GM12878 (cell line): ENCODE data around the gene SSBP3. TPM values are rescaled to one million over a fixed set of nuclear protein-coding genes. Genes with fewer than 3 reads are reported as not detected.

Source experiments
- ATAC-seq: fragments of 200-7000 bp; cut with Tn5 transposase; 3 replicates; pipeline ENCODE4 v1.9.1; 2020; ENCODE audit warnings: mild to moderate bottlenecking, moderate library complexity
- BruUV-seq: library from RNA; stranded (reverse); fragments of 400-500 nt; replicated peaks from 2 replicates; lab custom pipeline; 2021; lab: Mats Ljungman, UMichigan
- CTCF ChIA-PET: fragments of 300-600 bp; sonication (Branson Sonifier 250); formaldehyde crosslinking; extraction: SDS; loops from one replicate; lab custom pipeline; 2021; ENCODE audit warnings: inconsistent platforms; lab: Yijun Ruan, JAX
- POLR2A ChIA-PET: fragments of 350-600 bp; formaldehyde crosslinking; extraction: SDS; loops from one replicate; lab custom pipeline; 2021; ENCODE audit warnings: inconsistent platforms; lab: Charles Lee
- RAD21 ChIA-PET: fragments of 300-600 bp; sonication (Branson Sonifier 250); formaldehyde crosslinking; loops from one replicate; lab custom pipeline; 2023; ENCODE audit warnings: antibody characterized with exemption; ENCODE audit not compliant: unreplicated experiment; lab: Charles Lee
- SMC1A ChIA-PET: fragments of 300-600 bp; sonication (Branson Sonifier 250); formaldehyde crosslinking; loops from one replicate; lab custom pipeline; 2023; ENCODE audit not compliant: unreplicated experiment, uncharacterized antibody; lab: Charles Lee
- DNase-seq: peaks from one replicate; pipeline ENCODE4 v3.0.0-alpha.2; 2011; ENCODE audit warnings: low read depth, low spot score
- FAIRE-seq: peaks from 3 replicates; lab custom pipeline; 2011; peaks lifted over from hg19 to GRCh38; lab: Jason Lieb, UNC
- H2AFZ ChIP-seq: 2 replicates; pipeline ENCODE4 v1.6.0; 2011; ENCODE audit warnings: low read depth, low read length, control low read depth; ENCODE audit not compliant: control insufficient read depth
- H3K27ac ChIP-seq: 2 replicates; pipeline ENCODE4 v1.5.1; 2011; ENCODE audit warnings: control low read depth; ENCODE audit not compliant: control insufficient read depth, insufficient read depth
- H3K27me3 ChIP-seq, 2 experiments: replicated peaks in 1 of 2; 2 replicates each; pipeline versions ENCODE4 v1.6.0 to v1.6.1; 2011; ENCODE audit warnings: low read length in 1 of 2; ENCODE audit not compliant: control insufficient read depth in 2 of 2, insufficient read depth in 2 of 2
- H3K36me3 ChIP-seq, 2 experiments: 2 replicates each; pipeline ENCODE4 v1.5.1; 2011; ENCODE audit warnings: low read length in 1 of 2; ENCODE audit not compliant: control insufficient read depth in 2 of 2, insufficient read depth in 2 of 2
- H3K4me1 ChIP-seq: 2 replicates; pipeline ENCODE4 v1.6.1; 2011; ENCODE audit warnings: mild to moderate bottlenecking, low read length, moderate library complexity, mixed read lengths; ENCODE audit not compliant: control insufficient read depth, insufficient read depth
- H3K4me2 ChIP-seq: 2 replicates; pipeline ENCODE4 v1.6.0; 2011; ENCODE audit warnings: control low read depth; ENCODE audit not compliant: control insufficient read depth, insufficient read depth
- H3K4me3 ChIP-seq: fragments of 200-600 bp; sonication (generic); 2 replicates; pipeline ENCODE4 v1.5.1; 2016
- H3K79me2 ChIP-seq: 2 replicates; pipeline ENCODE4 v1.6.0; 2011; ENCODE audit warnings: low read length; ENCODE audit not compliant: control insufficient read depth, insufficient read depth
- H3K9ac ChIP-seq: 2 replicates; pipeline ENCODE4 v1.8.0; 2011; ENCODE audit warnings: low read length, control low read depth, mixed read lengths; ENCODE audit not compliant: control insufficient read depth, insufficient read depth
- H3K9me3 ChIP-seq: replicated peaks from 3 replicates; pipeline ENCODE4 v1.5.1; 2011; ENCODE audit warnings: mild to moderate bottlenecking, low read length; ENCODE audit not compliant: control insufficient read depth, insufficient read depth
- H4K20me1 ChIP-seq: 2 replicates; pipeline ENCODE4 v1.6.0; 2011; ENCODE audit not compliant: control insufficient read depth, insufficient read depth
- ATF2 ChIP-seq: IDR thresholded peaks from 2 replicates; pipeline ENCODE4 v1.6.1; 2012; ENCODE audit warnings: low read length, inconsistent platforms
- ESRRA ChIP-seq: IDR thresholded peaks from 2 replicates; pipeline ENCODE4 v1.6.1; 2012; ENCODE audit warnings: mild to moderate bottlenecking, low read length, improper control_type of control experiment
- ETV6 ChIP-seq, 2 experiments: fragments of 450-650 bp in 1 of 2; IDR thresholded peaks in 1 of 2; conservative IDR thresholded peaks in 1 of 2; 2 replicates each; pipeline ENCODE4 v1.6.1; 2014; ENCODE audit warnings: antibody characterized with exemption in 1 of 2, borderline replicate concordance in 1 of 2, low read depth in 1 of 2, mild to moderate bottlenecking in 1 of 2, moderate library complexity in 1 of 2
- FOXK2 ChIP-seq: fragments of 450-650 bp; IDR thresholded peaks from 2 replicates; pipeline ENCODE4 v1.6.1; 2017; ENCODE audit warnings: mild to moderate bottlenecking, moderate library complexity
- HDGF ChIP-seq: fragments of 450-650 bp; IDR thresholded peaks from 2 replicates; pipeline ENCODE4 v1.6.1; 2016; ENCODE audit warnings: antibody characterized with exemption
- MYC ChIP-seq: IDR thresholded peaks from 2 replicates; pipeline ENCODE4 v1.6.1; 2011; ENCODE audit warnings: mild to moderate bottlenecking, low read length, moderate library complexity, inconsistent platforms; ENCODE audit not compliant: insufficient read depth, insufficient replicate concordance, insufficient read length, severe bottlenecking
- SMAD5 ChIP-seq: IDR thresholded peaks from 2 replicates; pipeline ENCODE4 v1.6.1; 2016; ENCODE audit warnings: antibody characterized with exemption, low read depth
- SRF ChIP-seq, 2 experiments: IDR thresholded peaks; 2 replicates each; pipeline ENCODE4 v1.6.1; 2011; ENCODE audit warnings: low read depth in 2 of 2, low read length in 2 of 2, mild to moderate bottlenecking in 1 of 2, moderate library complexity in 1 of 2
- ZBTB33 ChIP-seq: fragments of 450-650 bp; IDR thresholded peaks from 2 replicates; pipeline ENCODE4 v1.6.1; 2017; ENCODE audit warnings: mild to moderate bottlenecking
- ZNF384 ChIP-seq: IDR thresholded peaks from 2 replicates; pipeline ENCODE4 v1.6.1; 2012; ENCODE audit warnings: low read depth, mild to moderate bottlenecking, low read length, improper control_type of control experiment, borderline replicate concordance
- ZZZ3 ChIP-seq: IDR thresholded peaks from 2 replicates; pipeline ENCODE4 v1.6.1; 2011; ENCODE audit warnings: low read depth; ENCODE audit not compliant: control insufficient read depth, insufficient read length
- whole genome bisulfite sequencing: methylation state at CpG from one replicate; pipeline ENCODE4 v1.1.6; 2016; ENCODE audit warnings: low lambda C conversion rate; ENCODE audit not compliant: insufficient replicate concordance, insufficient coverage; ENCODE audit errors: missing lambda C conversion rate; 5-methylcytosine and 5-hydroxymethylcytosine counted together
- in situ Hi-C: fragments of 300-500 bp; cut with MboI; formaldehyde crosslinking; loops from 9 replicates; pipeline ENCODE4 v1.14.3; 2018; ENCODE audit warnings: mixed read lengths
- intact Hi-C: fragments of 100-400 bp; cut with micrococcal nuclease; formaldehyde crosslinking; loops from one replicate; pipeline ENCODE4 v1.14.2; 2022; ENCODE audit not compliant: unreplicated experiment
- polyA plus RNA-seq, 11 experiments: library from polyadenylated mRNA; depleted of rRNA in 4 of 11; unstranded in 6 of 11; stranded (reverse) in 5 of 11; fragments of >200 nt; fragmentation: Nextera tagmentation in 4 of 11; fragmentation: Illumina TruSeq in 1 of 11; extraction: Ambion mirVana in 4 of 11; extraction: Trizol in 1 of 11; gene quantifications; 1 replicate in 1 of 11; 2 replicates in 10 of 11; pipeline versions ENCODE4 v1.2.1 to v1.2.3, GENCODE V29; 2011 to 2016; ENCODE audit warnings: inconsistent platforms in 2 of 11, missing spikeins in 2 of 11, low read depth in 1 of 11
- total RNA-seq, 4 experiments: library from RNA; depleted of rRNA in 3 of 4; stranded (reverse); fragments of >200 nt in 3 of 4; fragmentation: Illumina TruSeq in 1 of 4; extraction: Trizol in 1 of 4; gene quantifications; 2 replicates each; pipeline versions ENCODE4 v1.2.1 to v1.2.3, GENCODE V29; 2013 to 2021

The SSBP3 gene
- total and polyA plus RNA-seq, 10 of the 15 experiments (the other 5 are each of a cell fraction or from before 2014, with no cell fraction given) = 4.1 to 51.7 (median 17.1) TPM

GRCh38 chr1:54257876-54258275 is 148.3 kb downstream of the SSBP3 start (continued):
- TF ChIP-seq ATF2 (no peak), MYC (no peak), HDGF (no peak), ZBTB33 (no peak), ESRRA (no peak), ETV6 (conservative IDR thresholded peaks at IDR 0.05 in 1 of 2, IDR thresholded peaks at IDR 0.05 in 1 of 2; ENCODE audit: borderline replicate concordance in 1 of 2, low read depth in 1 of 2) (no peak), ZNF384 (no peak), SMAD5 (no peak)
- TF ChIP-seq, all 136 proteins: peak for 0

GRCh38 chr1:54257346-54257620 is 148.9 kb downstream of the SSBP3 start:
- BruUV-seq = no TSS peak
- no peak overlapping the region for H3K9ac ChIP-seq
- RAD21 ChIA-PET = no interaction called here

More at GRCh38 chr1:54257346-54257620, 148.9 kb downstream of the SSBP3 start:
- Histone ChIP-seq H3K27ac (no peak overlapping the region), H3K4me1 (no peaks in the 10 kb centered on the region), H4K20me1 (no peaks in the 10 kb centered on the region), H3K79me2 (no peaks in the 10 kb centered on the region), H3K4me3 (no peak overlapping the region), H2AFZ (no peak overlapping the region), H3K36me3 (peaks cover 0 to 5% of the 10 kb centered on the region in 2 experiments; a peak in 3 of 4 replicates), H3K27me3 (no peaks in the 10 kb centered on the region), H3K4me2 (no peak overlapping the region), H3K9me3 (no peaks in the 10 kb centered on the region)
- intact Hi-C loops (no loop called here), in situ Hi-C loops (no loop called here)
- SMC1A ChIA-PET = no interaction called here
- no peak for FAIRE-seq
- POLR2A ChIA-PET = no interaction called here
- CTCF ChIA-PET = no interaction called here
- ATAC-seq = no peak
- WGBS = 95% methylated on average over 10 of the region's 10 CpGs
- no peak for DNase-seq
- TF ChIP-seq SRF (IDR thresholded peaks at IDR 0.05; ENCODE audit: low read depth in 2 of 2, low read length in 2 of 2) (no peak), FOXK2 (no peak), ZNF384 (no peak), ZZZ3 (no peak)
